ENCODE measurements around the gene PLXNA1.

The PLXNA1 gene

DNA sequence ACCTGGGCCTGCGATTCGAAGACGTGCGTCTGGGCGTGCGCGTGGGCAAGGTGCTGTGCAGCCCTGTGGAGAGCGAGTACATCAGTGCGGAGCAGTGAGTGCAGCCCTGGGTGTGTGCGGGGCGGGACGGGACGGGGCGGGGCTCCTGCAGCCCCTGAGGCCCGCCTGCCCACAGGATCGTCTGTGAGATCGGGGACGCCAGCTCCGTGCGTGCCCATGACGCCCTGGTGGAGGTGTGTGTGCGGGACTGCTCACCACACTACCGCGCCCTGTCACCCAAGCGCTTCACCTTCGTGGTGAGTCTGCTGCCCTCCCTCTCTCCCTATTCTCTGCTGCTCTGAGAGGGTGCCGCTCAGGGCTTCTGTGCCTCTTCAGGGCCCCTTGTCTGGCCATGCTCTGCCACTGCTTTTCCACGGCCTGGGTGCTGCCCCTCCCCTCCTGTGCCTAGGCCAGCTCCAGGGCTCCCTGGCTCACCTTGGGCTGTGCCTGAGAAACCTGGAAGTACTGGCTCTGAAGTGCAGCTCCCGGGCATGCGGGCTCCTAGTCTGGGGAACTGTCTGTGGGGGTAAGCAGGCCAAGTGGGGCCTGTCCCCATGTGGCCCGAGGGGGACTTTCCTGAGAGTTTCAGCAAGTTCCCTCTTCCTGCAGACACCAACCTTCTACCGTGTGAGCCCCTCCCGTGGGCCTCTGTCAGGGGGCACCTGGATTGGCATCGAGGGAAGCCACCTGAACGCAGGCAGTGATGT, 31.8 kb downstream of the PLXNA1 start:
- TF ChIP-seq ZBTB7A (IDR thresholded peaks at IDR 0.05; ENCODE audit: low read depth) (no peak), RAD21 (IDR thresholded peaks at IDR 0.05; ENCODE audit: low read depth) (no peak), NFIC (IDR thresholded peaks at IDR 0.05) (no peak)
- TF ChIP-seq, protein P1, sequence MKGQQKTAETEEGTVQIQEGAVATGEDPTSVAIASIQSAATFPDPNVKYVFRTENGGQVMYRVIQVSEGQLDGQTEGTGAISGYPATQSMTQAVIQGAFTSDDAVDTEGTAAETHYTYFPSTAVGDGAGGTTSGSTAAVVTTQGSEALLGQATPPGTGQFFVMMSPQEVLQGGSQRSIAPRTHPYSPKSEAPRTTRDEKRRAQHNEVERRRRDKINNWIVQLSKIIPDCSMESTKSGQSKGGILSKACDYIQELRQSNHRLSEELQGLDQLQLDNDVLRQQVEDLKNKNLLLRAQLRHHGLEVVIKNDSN (IDR thresholded peaks at IDR 0.05) = no peak
- TF ChIP-seq, protein P2, sequence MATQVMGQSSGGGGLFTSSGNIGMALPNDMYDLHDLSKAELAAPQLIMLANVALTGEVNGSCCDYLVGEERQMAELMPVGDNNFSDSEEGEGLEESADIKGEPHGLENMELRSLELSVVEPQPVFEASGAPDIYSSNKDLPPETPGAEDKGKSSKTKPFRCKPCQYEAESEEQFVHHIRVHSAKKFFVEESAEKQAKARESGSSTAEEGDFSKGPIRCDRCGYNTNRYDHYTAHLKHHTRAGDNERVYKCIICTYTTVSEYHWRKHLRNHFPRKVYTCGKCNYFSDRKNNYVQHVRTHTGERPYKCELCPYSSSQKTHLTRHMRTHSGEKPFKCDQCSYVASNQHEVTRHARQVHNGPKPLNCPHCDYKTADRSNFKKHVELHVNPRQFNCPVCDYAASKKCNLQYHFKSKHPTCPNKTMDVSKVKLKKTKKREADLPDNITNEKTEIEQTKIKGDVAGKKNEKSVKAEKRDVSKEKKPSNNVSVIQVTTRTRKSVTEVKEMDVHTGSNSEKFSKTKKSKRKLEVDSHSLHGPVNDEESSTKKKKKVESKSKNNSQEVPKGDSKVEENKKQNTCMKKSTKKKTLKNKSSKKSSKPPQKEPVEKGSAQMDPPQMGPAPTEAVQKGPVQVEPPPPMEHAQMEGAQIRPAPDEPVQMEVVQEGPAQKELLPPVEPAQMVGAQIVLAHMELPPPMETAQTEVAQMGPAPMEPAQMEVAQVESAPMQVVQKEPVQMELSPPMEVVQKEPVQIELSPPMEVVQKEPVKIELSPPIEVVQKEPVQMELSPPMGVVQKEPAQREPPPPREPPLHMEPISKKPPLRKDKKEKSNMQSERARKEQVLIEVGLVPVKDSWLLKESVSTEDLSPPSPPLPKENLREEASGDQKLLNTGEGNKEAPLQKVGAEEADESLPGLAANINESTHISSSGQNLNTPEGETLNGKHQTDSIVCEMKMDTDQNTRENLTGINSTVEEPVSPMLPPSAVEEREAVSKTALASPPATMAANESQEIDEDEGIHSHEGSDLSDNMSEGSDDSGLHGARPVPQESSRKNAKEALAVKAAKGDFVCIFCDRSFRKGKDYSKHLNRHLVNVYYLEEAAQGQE (IDR thresholded peaks at IDR 0.05; ENCODE audit: low read depth) = no peak

DNA sequence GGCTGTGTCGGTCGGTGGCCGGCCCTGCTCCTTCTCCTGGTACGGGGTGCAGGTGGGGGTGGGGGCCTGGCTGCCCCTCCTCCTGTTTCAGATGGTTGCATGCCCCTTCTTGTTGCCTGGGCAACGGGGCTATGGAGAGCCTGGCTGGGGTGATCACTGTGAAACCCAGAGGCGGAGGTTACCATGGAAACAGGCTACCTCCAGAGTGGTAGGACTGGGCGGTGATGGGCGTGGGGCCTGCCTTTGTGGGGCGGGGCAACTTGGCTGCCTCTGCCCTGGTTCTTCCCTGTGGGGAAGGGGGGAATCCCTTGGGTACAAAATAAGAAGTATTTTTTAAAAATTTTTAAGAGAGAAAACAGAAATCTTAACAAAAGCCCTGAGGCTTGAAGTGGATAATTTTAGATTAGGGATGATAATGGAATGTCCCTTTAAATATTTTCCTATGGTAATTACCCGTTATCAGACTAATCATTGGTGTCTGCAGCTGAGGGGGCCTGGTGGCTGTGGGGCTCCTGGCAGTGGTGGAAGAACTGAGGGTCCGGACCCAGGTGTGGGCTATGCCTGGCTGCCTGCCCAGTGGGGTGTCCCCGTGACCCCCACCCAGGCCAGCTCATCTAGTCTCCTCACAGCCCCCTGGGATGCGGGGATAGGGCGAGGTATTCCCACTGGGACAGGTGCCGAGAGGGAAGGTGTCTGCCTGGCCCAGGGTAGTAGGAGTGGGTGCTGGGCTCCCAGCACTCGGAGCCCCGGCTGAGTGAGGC, 32.5 kb downstream of the PLXNA1 start:
- TF ChIP-seq TCF12 (IDR thresholded peaks at IDR 0.05; ENCODE audit: low read depth) (no peak), EP300 (IDR thresholded peaks at IDR 0.05; ENCODE audit: borderline replicate concordance) (no peak), ZBTB7A (IDR thresholded peaks at IDR 0.05; ENCODE audit: low read depth) (no peak)

DNA sequence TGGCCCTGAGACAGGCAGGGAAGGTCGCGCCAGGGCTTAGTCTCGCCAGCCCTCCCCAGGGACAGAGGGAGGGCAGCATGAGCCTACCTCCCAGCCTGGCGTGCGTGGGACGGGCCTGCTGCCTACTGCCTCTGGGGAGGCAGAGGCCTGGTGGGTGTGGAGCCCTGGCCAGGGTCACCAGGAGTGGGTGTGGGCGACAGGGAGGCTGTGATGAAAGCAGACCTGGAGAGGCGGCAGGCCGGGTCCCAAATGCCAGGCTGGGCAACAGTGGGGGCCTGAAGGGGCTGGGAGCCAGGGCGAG, 33.1 kb downstream of the PLXNA1 start:
- TF ChIP-seq CREB1 (IDR thresholded peaks at IDR 0.05; ENCODE audit: low read depth) (no peak), TAF1 (IDR thresholded peaks at IDR 0.05; ENCODE audit: low read depth) (no peak), RAD21 (IDR thresholded peaks at IDR 0.05; ENCODE audit: low read depth) (no peak), TCF12 (IDR thresholded peaks at IDR 0.05; ENCODE audit: low read depth) (no peak), EGR1 (IDR thresholded peaks at IDR 0.05) (no peak), YY1 (IDR thresholded peaks at IDR 0.05; ENCODE audit: low read depth) (no peak), CEBPB (IDR thresholded peaks at IDR 0.05) (no peak), FOXM1 (IDR thresholded peaks at IDR 0.05; ENCODE audit: borderline replicate concordance, low read depth) (no peak), TEAD4 (IDR thresholded peaks at IDR 0.05) (no peak), ZBTB7A (IDR thresholded peaks at IDR 0.05; ENCODE audit: low read depth) (no peak), NFIC (IDR thresholded peaks at IDR 0.05) (no peak), EP300 (IDR thresholded peaks at IDR 0.05; ENCODE audit: borderline replicate concordance) (no peak)
- TF ChIP-seq, protein P3, sequence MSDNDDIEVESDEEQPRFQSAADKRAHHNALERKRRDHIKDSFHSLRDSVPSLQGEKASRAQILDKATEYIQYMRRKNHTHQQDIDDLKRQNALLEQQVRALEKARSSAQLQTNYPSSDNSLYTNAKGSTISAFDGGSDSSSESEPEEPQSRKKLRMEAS (IDR thresholded peaks at IDR 0.05) = no peak
- TF ChIP-seq, protein P2 (IDR thresholded peaks at IDR 0.05; ENCODE audit: low read depth) = no peak
- TF ChIP-seq, protein P1 (IDR thresholded peaks at IDR 0.05) = no peak

DNA sequence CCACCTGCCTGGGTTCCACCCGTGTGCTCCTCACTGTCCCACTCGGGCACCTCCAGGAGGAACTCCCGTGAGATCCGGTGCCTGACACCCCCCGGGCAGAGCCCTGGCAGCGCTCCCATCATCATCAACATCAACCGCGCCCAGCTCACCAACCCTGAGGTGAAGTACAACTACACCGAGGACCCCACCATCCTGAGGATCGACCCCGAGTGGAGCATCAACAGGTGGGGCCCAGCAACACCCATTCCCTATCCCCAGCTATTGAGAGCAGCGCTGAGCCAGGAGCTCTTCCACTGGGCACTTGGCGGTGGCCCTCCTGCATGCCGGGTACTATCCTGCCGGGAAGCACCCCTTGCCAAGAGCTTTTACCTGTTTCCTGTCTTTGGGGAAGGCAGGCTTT, 33.5 kb downstream of the PLXNA1 start:
- TF ChIP-seq EP300 (IDR thresholded peaks at IDR 0.05; ENCODE audit: borderline replicate concordance) (no peak), TCF12 (IDR thresholded peaks at IDR 0.05; ENCODE audit: low read depth) (no peak), CREB1 (IDR thresholded peaks at IDR 0.05; ENCODE audit: low read depth) (no peak), EGR1 (IDR thresholded peaks at IDR 0.05) (no peak), NFIC (IDR thresholded peaks at IDR 0.05) (no peak), TEAD4 (IDR thresholded peaks at IDR 0.05) (no peak), YY1 (IDR thresholded peaks at IDR 0.05; ENCODE audit: low read depth) (no peak), RAD21 (IDR thresholded peaks at IDR 0.05; ENCODE audit: low read depth) (no peak), TAF1 (IDR thresholded peaks at IDR 0.05; ENCODE audit: low read depth) (no peak), ZBTB7A (IDR thresholded peaks at IDR 0.05; ENCODE audit: low read depth) (no peak), CEBPB (IDR thresholded peaks at IDR 0.05) (no peak), FOXM1 (IDR thresholded peaks at IDR 0.05; ENCODE audit: borderline replicate concordance, low read depth) (no peak)
- TF ChIP-seq, protein P3 (IDR thresholded peaks at IDR 0.05) = no peak
- TF ChIP-seq, protein P1 (IDR thresholded peaks at IDR 0.05) = no peak
- TF ChIP-seq, protein P2 (IDR thresholded peaks at IDR 0.05; ENCODE audit: low read depth) = no peak

Data from Ishikawa (cell line).